Measurements from ENCODE around the gene MRPL2. TPM values are rescaled to one million over a fixed set of nuclear protein-coding genes. Genes with fewer than 3 reads are reported as not detected.
A peak's percentile ranks its signal among the peaks of the same experiment; 100 is the strongest.

The MRPL2 gene
- total RNA-seq, 1 experiment from 2014 or later: 123 TPM

- no peak for TF ChIP-seq REST (IDR thresholded peaks at IDR 0.05; ENCODE audit: low read depth)
- no peak for TF ChIP-seq SRF (IDR thresholded peaks at IDR 0.05; ENCODE audit: low read depth)
- no peak for TF ChIP-seq ATF3 (IDR thresholded peaks at IDR 0.05)
Measured at GRCh38 chr6:43101497-43101896, 42.3 kb upstream of the MRPL2 start (continued).

DNA sequence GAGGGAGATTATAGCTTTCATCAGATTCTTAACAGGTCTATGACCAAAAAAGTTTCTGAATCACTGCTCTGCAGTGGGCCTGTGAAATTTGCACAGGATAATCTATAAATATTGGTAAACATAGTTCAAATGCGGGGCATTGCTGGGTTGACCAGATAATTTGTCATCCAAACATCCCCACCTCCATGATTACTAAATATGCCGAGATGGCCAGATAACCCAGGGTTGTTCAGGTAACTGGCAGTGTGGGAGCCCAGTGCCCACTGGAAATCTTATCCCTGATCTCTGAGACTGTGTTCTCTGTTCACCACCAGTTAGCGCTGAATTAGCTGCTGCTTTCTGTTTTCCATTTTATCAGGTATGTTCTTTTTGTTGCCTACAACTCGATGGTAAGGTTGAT lies 38.3 kb upstream of the MRPL2 start:
- no peak overlapping the region for H3K9ac ChIP-seq (ENCODE audit: low read length)
- no peaks in the 10 kb centered on the region for H3K36me3 ChIP-seq (ENCODE audit: control insufficient read depth in 1 of 2, insufficient read depth in 2 of 2, low read length in 2 of 2)
- peaks cover 51% of the 10 kb centered on the region for H3K79me2 ChIP-seq (ENCODE audit: insufficient read depth, low read length)
- intact Hi-C loops (cut with micrococcal nuclease): no loop called here
- RAD21 ChIA-PET (ENCODE audit: low non-redundant PET in 1 of 2, low total read pairs in 2 of 2, uncharacterized antibody in 2 of 2, unreplicated experiment in 2 of 2): no interaction called here
- H2AFZ ChIP-seq (ENCODE audit: low read depth, low read length, poor library complexity, severe bottlenecking): no peak overlapping the region
- DNase-seq (ENCODE audit: low read depth, low spot score) (no peak), ATAC-seq (no peak)
- H3K4me2 ChIP-seq (ENCODE audit: low read length): no peak overlapping the region
- POLR2A ChIA-PET: no interaction called here
- no peak for TF ChIP-seq JUND (IDR thresholded peaks at IDR 0.05)
- TF ChIP-seq YY1 (IDR thresholded peaks at IDR 0.05; ENCODE audit: extremely low read depth, insufficient replicate concordance, low read depth, low read length): no peak
- no peak for TF ChIP-seq ELF1 (IDR thresholded peaks at IDR 0.05; ENCODE audit: borderline replicate concordance, low read depth)
- no peak for TF ChIP-seq RAD21 (IDR thresholded peaks at IDR 0.05; ENCODE audit: low read depth)
- no peak for TF ChIP-seq REST (IDR thresholded peaks at IDR 0.05; ENCODE audit: low read depth)
- no peak for TF ChIP-seq EZH2phosphoT487 (IDR thresholded peaks at IDR 0.05; ENCODE audit: borderline replicate concordance)
- no peak for TF ChIP-seq FOSL1 (IDR thresholded peaks at IDR 0.05; ENCODE audit: low read depth)
- no peak for TF ChIP-seq TCF7L2 (IDR thresholded peaks at IDR 0.05; ENCODE audit: borderline replicate concordance, extremely low read depth, insufficient read depth, insufficient read length)
- TF ChIP-seq SIN3A (IDR thresholded peaks at IDR 0.05; ENCODE audit: low read depth): no peak
- H4K20me1 ChIP-seq (ENCODE audit: insufficient read depth): no peaks in the 10 kb centered on the region; the same call in 1 of the 2 replicates
- no TSS peak for BruUV-seq (replicated peaks)
- CTCF ChIA-PET: no interaction called here
- H3K9me3 ChIP-seq (ENCODE audit: control insufficient read depth in 1 of 2, insufficient read depth in 1 of 2, low read depth in 1 of 2, low read length in 2 of 2): no peaks in the 10 kb centered on the region
- H3K4me3 ChIP-seq (replicated peaks in 1 of 2; ENCODE audit: low read depth in 1 of 2, low read length in 2 of 2): no peak overlapping the region
- H3K9me2 ChIP-seq (ENCODE audit: insufficient read depth): no peaks in the 10 kb centered on the region
- peak overlapping the region; percentile 89 for H3K27ac ChIP-seq (ENCODE audit: low read depth, low read length)
- peaks cover 28 to 56% of the 10 kb centered on the region in 2 experiments for H3K4me1 ChIP-seq (ENCODE audit: control insufficient read depth in 1 of 2, insufficient read depth in 2 of 2, low read length in 2 of 2)
- no peaks in the 10 kb centered on the region for H3K27me3 ChIP-seq (ENCODE audit: insufficient read depth, low read length)

All from HCT116 (cell line).